Measurements from ENCODE around the gene TGM3.

Gene TGM3

DNA sequence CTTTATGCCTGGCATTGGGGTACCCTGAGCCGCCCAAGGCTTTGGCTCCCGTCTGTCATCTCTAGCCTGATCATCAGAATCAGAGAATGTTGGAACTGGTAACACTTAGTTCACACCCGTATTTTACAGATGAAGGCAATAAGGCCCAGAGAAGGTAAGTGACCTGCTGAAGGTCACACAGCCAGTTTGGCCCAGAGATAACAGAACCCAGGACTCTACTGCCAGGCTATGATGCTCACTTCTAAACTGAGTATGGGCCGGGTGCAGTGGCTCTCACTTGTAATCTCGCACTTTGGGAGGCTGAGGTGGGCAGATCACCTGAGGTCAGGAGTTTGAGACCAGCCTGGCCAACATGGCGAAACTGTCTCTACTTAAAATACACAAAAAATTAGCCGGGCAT, 83.1 kb downstream of the TGM3 start:
- no peak for DNase-seq
- no peaks in the 10 kb centered on the region for H3K9me3 Mint-ChIP-seq
- H3K27ac Mint-ChIP-seq, result no peak overlapping the region
- no peaks in the 10 kb centered on the region for H3K36me3 Mint-ChIP-seq
- CTCF ChIA-PET, result interaction anchor here (0.6 to 1.2 kb wide), 4 partner anchors 12 to 99 kb away, joined by 3 read pairs; no protein-coding TSS in a partner anchor
- peaks cover 77% of the 10 kb centered on the region for H3K27me3 Mint-ChIP-seq
- peaks cover 23% of the 10 kb centered on the region for H3K4me1 Mint-ChIP-seq
- H3K4me3 Mint-ChIP-seq, result no peak overlapping the region

DNA sequence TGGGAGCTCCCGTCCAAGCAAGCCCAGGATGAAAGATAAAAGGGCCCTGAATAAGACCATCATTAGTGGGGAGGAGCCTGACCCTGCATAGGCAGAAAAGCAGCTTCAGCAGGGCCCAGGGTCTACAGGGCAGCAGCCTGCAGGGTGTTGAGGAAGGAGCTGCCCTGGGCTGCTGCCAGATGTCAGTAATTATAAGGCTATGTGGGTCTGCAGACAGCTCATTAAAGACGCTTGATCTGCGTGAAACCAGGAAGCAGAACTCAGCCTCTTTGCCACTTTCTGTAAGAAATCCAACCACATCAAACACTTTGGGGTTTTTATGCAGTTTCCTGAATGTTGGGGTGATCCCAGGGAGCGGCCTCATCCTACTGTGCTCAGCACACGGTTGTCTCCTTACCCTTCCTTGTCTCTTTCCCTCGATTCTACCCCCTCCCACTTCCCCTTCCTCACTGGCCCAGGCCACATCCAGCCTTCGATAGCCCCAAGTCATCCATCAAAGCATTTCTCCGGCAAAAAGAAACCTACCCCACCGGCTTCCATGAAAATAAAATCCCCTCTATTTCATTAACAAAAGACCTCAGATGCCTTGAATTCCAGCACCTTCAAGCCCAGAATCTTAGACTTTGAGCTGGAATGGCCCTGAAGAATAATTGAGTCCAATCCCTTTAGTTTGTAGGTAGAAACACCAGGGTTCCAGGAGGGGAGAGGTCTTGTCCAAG, 83.9 kb downstream of the TGM3 start:
- CTCF ChIA-PET, result interaction anchor here (0.6 to 1.2 kb wide), 8 partner anchors 13 to 1712 kb away, joined by 3 to 5 read pairs (median 3); no protein-coding TSS in a partner anchor
- peak; percentile 48 for DNase-seq
- Mint-ChIP-seq H3K9me3 (no peaks in the 10 kb centered on the region), H3K27ac (peak overlapping the region; percentile 15), H3K36me3 (no peaks in the 10 kb centered on the region), H3K4me3 (peak overlapping the region; percentile 16), H3K27me3 (peaks cover 76% of the 10 kb centered on the region), H3K4me1 (peaks cover 23% of the 10 kb centered on the region)

DNA sequence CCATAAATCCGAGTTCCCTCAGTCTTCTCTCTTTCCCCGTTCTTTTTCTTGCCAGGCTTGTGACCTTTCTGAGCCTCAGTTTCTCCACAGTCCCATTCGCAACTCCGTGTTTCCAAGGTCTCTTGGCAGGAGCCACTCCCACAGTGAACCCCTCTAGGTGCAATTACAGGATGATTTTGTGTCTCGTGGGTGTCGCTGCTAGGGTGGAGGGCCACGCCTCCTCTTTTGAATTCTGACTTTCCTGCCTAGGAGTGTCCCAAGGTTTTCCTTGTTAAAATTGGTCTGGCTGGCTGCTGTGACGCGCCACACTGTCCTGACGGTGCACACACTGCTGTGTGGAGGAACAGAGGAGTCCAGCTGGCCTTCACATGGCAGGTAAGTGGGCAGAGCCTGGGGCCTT, 84.8 kb downstream of the TGM3 start, which contains the start of gene TGM6:
TGM6 (plus strand) TSS at position 301 of the 400 bp plus-strand sequence; CDS start at position 369, 68 bp downstream.
- Mint-ChIP-seq H3K9me3 (no peaks in the 10 kb centered on the region), H3K36me3 (no peaks in the 10 kb centered on the region), H3K4me1 (peaks cover 23% of the 10 kb centered on the region), H3K27me3 (peaks cover 81% of the 10 kb centered on the region), H3K27ac (peak within 1 kb of the TSS; percentile 15), H3K4me3 (no peak within 1 kb of the TSS)
- CTCF ChIA-PET, result interaction anchor here (0.9 to 1.1 kb wide), 2 partner anchors 23 to 142 kb away, joined by 3 read pairs; no protein-coding TSS in a partner anchor
- no peak for DNase-seq

DNA sequence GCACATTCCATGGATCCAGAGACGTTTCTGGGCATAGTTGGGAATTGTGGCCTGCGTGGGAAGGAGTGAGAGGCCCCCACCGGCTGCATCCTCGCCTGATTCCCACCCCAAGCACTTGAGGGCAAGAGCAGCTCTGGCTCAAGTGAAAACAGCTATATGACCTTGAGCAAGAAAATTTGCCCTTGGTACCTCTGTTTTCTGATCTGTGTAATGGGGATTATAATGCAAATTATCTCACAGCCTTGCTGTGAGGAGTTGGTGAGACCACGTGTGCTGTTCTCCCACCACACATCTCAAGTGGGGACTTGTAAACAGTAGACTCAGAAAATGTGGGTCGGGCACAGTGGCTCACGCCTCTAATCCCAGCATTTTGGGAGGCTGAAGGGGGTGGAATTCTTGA, 85.5 kb downstream of the TGM3 start:
- Mint-ChIP-seq H3K36me3 (no peaks in the 10 kb centered on the region), H3K9me3 (no peaks in the 10 kb centered on the region), H3K4me1 (peaks cover 23% of the 10 kb centered on the region), H3K4me3 (no peak overlapping the region), H3K27ac (no peak overlapping the region), H3K27me3 (peaks cover 81% of the 10 kb centered on the region)
- CTCF ChIA-PET, result no interaction called here
- no peak for DNase-seq

DNA sequence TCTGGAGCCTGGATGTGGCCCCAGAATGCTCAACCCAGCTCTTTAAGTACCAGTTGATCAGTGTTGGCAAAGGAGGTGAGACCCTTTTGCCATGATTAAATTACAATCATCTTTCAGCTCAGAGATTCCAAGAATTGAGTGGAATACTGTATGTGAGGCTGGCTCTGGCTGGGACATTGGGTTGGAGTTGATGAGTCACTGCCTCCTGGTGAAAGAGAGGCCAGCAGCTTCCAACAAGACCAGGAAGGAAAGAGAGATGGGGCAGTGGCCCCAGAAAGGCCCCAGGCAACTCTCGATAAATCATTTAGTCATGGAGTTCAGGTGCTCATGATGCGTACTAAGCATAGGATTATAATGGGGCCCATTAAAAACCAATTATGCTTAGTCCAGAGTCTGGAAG, 87.0 kb downstream of the TGM3 start:
- Mint-ChIP-seq H3K9me3 (peaks cover 1% of the 10 kb centered on the region), H3K27me3 (peaks cover 81% of the 10 kb centered on the region), H3K4me1 (peaks cover 28% of the 10 kb centered on the region), H3K36me3 (no peaks in the 10 kb centered on the region), H3K4me3 (no peak overlapping the region), H3K27ac (no peak overlapping the region)
- CTCF ChIA-PET, result interaction anchor here (1.7 kb wide), 1 partner anchor 68 kb away, joined by 4 read pairs; no protein-coding TSS in a partner anchor
- DNase-seq, result no peak

DNA sequence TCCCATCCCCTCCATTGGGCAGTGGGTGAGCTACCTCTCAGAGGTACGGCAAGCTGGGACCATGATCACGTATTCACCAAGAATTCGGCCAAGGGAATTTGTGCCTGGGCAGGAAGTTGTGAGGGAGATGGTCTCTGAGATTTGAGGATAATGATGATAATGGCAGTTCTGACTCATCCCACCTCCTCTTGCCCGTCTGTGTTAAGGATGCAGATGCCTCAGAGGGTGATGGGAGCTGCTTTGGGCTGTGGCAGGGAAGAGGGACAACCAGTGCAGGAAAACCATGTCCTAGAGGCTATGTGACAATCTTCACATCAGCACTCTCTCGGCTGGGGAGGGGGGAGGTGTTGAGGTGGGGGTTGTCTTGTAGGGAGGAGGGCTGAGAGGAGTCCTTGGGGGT, 89.2 kb downstream of the TGM3 start:
- H3K4me1 Mint-ChIP-seq, result peaks cover 11% of the 10 kb centered on the region
- no peak overlapping the region for H3K27ac Mint-ChIP-seq
- CTCF ChIA-PET, result interaction anchor here (1.1 kb wide), 1 partner anchor 73 kb away, joined by 4 read pairs; no protein-coding TSS in a partner anchor
- no peak for DNase-seq
- H3K9me3 Mint-ChIP-seq, result peaks cover 7% of the 10 kb centered on the region
- H3K36me3 Mint-ChIP-seq, result no peaks in the 10 kb centered on the region
- peaks cover 76% of the 10 kb centered on the region for H3K27me3 Mint-ChIP-seq
- no peak overlapping the region for H3K4me3 Mint-ChIP-seq

DNA sequence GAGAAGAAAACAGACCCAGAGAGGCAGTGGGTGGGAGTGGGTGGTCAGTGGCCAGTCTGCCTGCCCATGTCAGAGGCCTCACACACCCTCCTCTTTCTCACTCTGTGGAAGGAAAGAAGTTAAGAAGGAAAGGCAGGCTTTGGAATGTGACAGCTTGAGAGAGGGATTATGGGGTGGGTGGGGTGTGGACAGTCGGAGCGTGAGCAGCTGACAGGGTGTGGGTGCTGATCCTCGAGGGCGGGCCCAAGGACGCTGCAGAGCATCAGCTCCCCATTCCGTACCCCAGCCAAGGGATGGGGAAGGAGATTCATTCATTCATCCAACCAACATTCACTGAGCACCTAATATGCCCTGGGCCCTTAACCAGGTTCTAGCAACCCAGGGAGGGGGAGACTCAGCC, 89.7 kb downstream of the TGM3 start:
- Mint-ChIP-seq H3K27me3 (peaks cover 72% of the 10 kb centered on the region), H3K36me3 (no peaks in the 10 kb centered on the region), H3K9me3 (peaks cover 7% of the 10 kb centered on the region), H3K4me3 (no peak overlapping the region), H3K27ac (no peak overlapping the region), H3K4me1 (peaks cover 6% of the 10 kb centered on the region)
- DNase-seq, result no peak
- CTCF ChIA-PET, result interaction anchor here (1.1 kb wide), 1 partner anchor 72 kb away, joined by 4 read pairs; no protein-coding TSS in a partner anchor

DNA sequence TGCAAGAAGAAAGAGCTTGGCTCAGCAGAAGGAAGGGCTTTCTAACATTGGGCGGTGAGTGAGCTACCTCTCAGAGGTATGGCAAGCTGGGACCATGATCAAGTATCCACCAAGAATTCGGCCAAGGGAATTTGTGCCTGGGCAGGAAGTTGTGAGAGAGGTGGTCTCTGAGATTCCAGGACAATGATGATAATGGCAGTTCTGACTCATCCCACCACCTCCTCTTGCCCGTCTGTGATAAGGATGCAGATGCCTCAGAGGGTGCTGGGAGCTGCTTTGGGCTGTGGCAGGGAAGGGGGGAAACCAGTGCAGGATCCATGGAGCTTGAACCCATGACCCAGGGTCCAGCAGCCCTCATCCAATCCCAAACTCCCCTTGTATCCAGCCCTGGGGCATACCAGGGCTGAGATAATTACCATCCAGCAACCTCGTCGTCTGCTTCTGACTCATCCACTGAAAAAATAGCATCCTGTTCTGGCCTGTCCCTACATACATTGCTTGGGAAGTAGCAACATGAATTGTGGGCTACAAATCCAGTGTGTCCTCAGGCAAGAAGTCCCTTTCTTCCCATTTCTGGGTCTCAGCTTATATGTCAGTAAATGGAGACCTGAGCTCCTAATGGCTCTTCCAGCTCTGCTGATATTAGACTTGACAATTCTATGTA, 90.8 kb downstream of the TGM3 start:
- no peaks in the 10 kb centered on the region for H3K36me3 Mint-ChIP-seq

DNA sequence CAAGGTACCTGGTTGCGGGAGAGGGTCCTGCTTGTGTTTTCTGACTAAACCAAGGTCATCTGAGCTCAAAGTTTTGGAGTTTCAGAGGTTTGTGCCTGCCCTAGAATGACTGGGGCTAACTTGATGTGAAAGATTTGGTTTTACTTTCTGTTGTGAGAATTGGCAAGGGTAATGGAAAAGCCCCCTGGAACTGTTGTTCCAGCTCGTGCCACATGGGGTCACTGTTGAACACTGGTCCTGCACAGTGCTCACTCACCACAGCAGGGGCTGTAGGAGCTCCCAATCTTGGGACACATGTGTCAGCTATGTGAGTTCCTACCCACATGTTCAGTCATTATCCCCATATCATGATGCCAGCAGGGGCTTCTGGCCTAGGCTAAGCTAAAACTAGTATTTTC, 91.4 kb downstream of the TGM3 start:
- DNase-seq, result peak; percentile 81
- no peak overlapping the region for H3K4me3 Mint-ChIP-seq
- peaks cover 7% of the 10 kb centered on the region for H3K9me3 Mint-ChIP-seq
- H3K36me3 Mint-ChIP-seq, result no peaks in the 10 kb centered on the region
- CTCF ChIA-PET, result interaction anchor here (0.7 to 2.6 kb wide), 14 partner anchors 9 to 287 kb away, joined by 3 to 26 read pairs (median 4); no protein-coding TSS in a partner anchor
- H3K27me3 Mint-ChIP-seq, result peaks cover 63% of the 10 kb centered on the region
- H3K4me1 Mint-ChIP-seq, result peaks cover 5% of the 10 kb centered on the region
- no peak overlapping the region for H3K27ac Mint-ChIP-seq

More for the DNA sequence above, 90.8 kb downstream of the TGM3 start:
- H3K27me3 Mint-ChIP-seq, result peaks cover 69% of the 10 kb centered on the region
- CTCF ChIA-PET, result interaction anchor here (0.8 to 2.6 kb wide), 11 partner anchors 9 to 179 kb away, joined by 3 to 26 read pairs (median 4); no protein-coding TSS in a partner anchor
- no peak overlapping the region for H3K4me3 Mint-ChIP-seq
- H3K9me3 Mint-ChIP-seq, result peaks cover 7% of the 10 kb centered on the region
- DNase-seq, result no peak
- no peak overlapping the region for H3K27ac Mint-ChIP-seq
- peaks cover 5% of the 10 kb centered on the region for H3K4me1 Mint-ChIP-seq

DNA sequence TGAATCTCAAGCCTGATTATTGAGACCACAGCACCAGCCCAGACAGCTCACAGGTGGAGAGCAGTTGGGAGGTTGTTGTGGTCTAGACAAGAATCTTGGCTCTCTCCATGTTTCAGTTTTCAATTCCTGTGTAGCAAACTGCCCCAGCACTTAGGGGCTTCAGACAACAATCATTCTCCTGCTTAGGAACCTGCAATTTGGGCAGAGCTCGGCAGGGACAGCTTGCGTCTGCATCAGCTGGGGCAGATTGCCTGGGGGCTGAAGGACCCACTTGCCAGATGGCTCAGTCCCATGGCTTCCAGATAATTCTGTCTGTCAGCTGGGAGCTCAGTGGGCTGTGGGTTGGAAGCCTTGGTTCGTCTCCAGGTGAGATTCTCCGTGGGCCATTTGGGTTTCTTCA, 91.8 kb downstream of the TGM3 start:
- CTCF ChIA-PET, result interaction anchor here (0.5 to 2.6 kb wide), 13 partner anchors 13 to 287 kb away, joined by 3 to 26 read pairs (median 4); no protein-coding TSS in a partner anchor
- H3K4me1 Mint-ChIP-seq, result peaks cover 5% of the 10 kb centered on the region
- H3K9me3 Mint-ChIP-seq, result peaks cover 7% of the 10 kb centered on the region
- no peak overlapping the region for H3K27ac Mint-ChIP-seq
- H3K36me3 Mint-ChIP-seq, result no peaks in the 10 kb centered on the region
- peaks cover 59% of the 10 kb centered on the region for H3K27me3 Mint-ChIP-seq
- DNase-seq, result no peak
- H3K4me3 Mint-ChIP-seq, result no peak overlapping the region

Measured in activated naive CD4-positive, alpha-beta T cell treated with anti-CD3 and anti-CD28 coated beads, Interleukin-2, amount 10 ng/mL, durations not matched to agents 7 days and 5 days (primary cell).